HCT116 (cell line): ENCODE data around the gene MYO7B. TPM values are rescaled to one million over a fixed set of nuclear protein-coding genes. Genes with fewer than 3 reads are reported as not detected.

Source experiments
- ATAC-seq: fragments of 200-7000 bp; cut with Tn5 transposase; 2 replicates; pipeline ENCODE4 v1.9.1; 2020; ENCODE audit warnings: mild to moderate bottlenecking, moderate library complexity
- BruUV-seq: library from RNA; stranded (reverse); fragments of 400-500 nt; replicated peaks from 2 replicates; lab custom pipeline; 2021; lab: Mats Ljungman, UMichigan
- CTCF ChIA-PET: fragments of 300-600 bp; sonication (Branson Sonifier 250); formaldehyde crosslinking; loops from one replicate; lab custom pipeline; 2021; ENCODE audit warnings: antibody characterized with exemption; lab: Charles Lee
- POLR2A ChIA-PET: fragments of 300-600, 350-600 bp; sonication (Branson Sonifier 250); formaldehyde crosslinking; loops from one replicate; lab custom pipeline; 2021; ENCODE audit warnings: antibody characterized with exemption; lab: Charles Lee
- RAD21 ChIA-PET, 2 experiments: fragments of 300-600 bp; sonication (Branson Sonifier 250); formaldehyde crosslinking; loops; one replicate each; lab custom pipeline; 2023; ENCODE audit warnings: low total read pairs in 2 of 2; ENCODE audit not compliant: uncharacterized antibody in 2 of 2, unreplicated experiment in 2 of 2, low non-redundant PET in 1 of 2; lab: Charles Lee
- DNase-seq: peaks from one replicate; pipeline ENCODE4 v3.0.0-alpha.2; 2010; ENCODE audit warnings: low read depth, low spot score
- H2AFZ ChIP-seq: fragments of 200-600 bp; shearing (Covaris generic), sonication (generic); 2 replicates; pipeline ENCODE4 v1.6.1; 2017; ENCODE audit warnings: low read depth, mixed run types, mixed read lengths, antibody characterized with exemption, low read length; ENCODE audit not compliant: poor library complexity, severe bottlenecking
- H3K27ac ChIP-seq: 2 replicates; pipeline ENCODE4 v1.5.1; 2012; ENCODE audit warnings: low read depth, low read length
- H3K27me3 ChIP-seq: fragments of 200-600 bp; sonication (generic); 2 replicates; pipeline ENCODE4 v1.6.1; 2016; ENCODE audit warnings: mixed run types, low read length, mixed read lengths; ENCODE audit not compliant: insufficient read depth
- H3K36me3 ChIP-seq, 2 experiments: fragments of 200-500 bp in 1 of 2; fragments of 200-600 bp in 1 of 2; sonication (Bioruptor generic) in 1 of 2; sonication (generic) in 1 of 2; 2 replicates each; pipeline versions ENCODE4 v1.5.1 to v1.6.1; 2014 to 2016; ENCODE audit warnings: low read length in 2 of 2, inconsistent platforms in 1 of 2, mixed read lengths in 1 of 2, mixed run types in 1 of 2; ENCODE audit not compliant: insufficient read depth in 2 of 2, control insufficient read depth in 1 of 2
- H3K4me1 ChIP-seq, 2 experiments: fragments of 200-600 bp in 1 of 2; sonication (generic) in 1 of 2; 2 replicates each; pipeline versions ENCODE4 v1.5.1 to v1.6.1; 2012 to 2017; ENCODE audit warnings: low read length in 2 of 2, inconsistent platforms in 1 of 2, mild to moderate bottlenecking in 1 of 2, mixed read lengths in 1 of 2, mixed run types in 1 of 2, moderate library complexity in 1 of 2; ENCODE audit not compliant: insufficient read depth in 2 of 2, control insufficient read depth in 1 of 2
- H3K4me2 ChIP-seq: fragments of 200-600 bp; sonication (generic); 2 replicates; pipeline ENCODE4 v1.6.1; 2017; ENCODE audit warnings: mixed run types, low read length, mixed read lengths
- H3K4me3 ChIP-seq, 2 experiments: fragments of 200-600 bp in 1 of 2; sonication (generic) in 1 of 2; replicated peaks in 1 of 2; 2 replicates each; pipeline ENCODE4 v1.5.1; 2011 to 2016; ENCODE audit warnings: low read length in 2 of 2, control low read depth in 1 of 2, low read depth in 1 of 2, mild to moderate bottlenecking in 1 of 2, mixed read lengths in 1 of 2, mixed run types in 1 of 2
- H3K79me2 ChIP-seq: fragments of 200-600 bp; sonication (generic); 2 replicates; pipeline ENCODE4 v1.6.1; 2017; ENCODE audit warnings: mild to moderate bottlenecking, mixed run types, low read length, moderate library complexity, mixed read lengths; ENCODE audit not compliant: insufficient read depth
- H3K9ac ChIP-seq: fragments of 200-600 bp; sonication (generic); 2 replicates; pipeline ENCODE4 v1.6.1; 2016; ENCODE audit warnings: low read length, mixed read lengths
- H3K9me2 ChIP-seq: fragments of 200-600 bp; sonication (generic), shearing (Covaris generic); 2 replicates; pipeline ENCODE4 v1.6.1; 2017; ENCODE audit warnings: mixed run types, mild to moderate bottlenecking, moderate library complexity; ENCODE audit not compliant: insufficient read depth
- H3K9me3 ChIP-seq, 2 experiments: fragments of 200-500 bp in 1 of 2; fragments of 200-600 bp in 1 of 2; sonication (Bioruptor generic) in 1 of 2; sonication (generic) in 1 of 2; 2 replicates each; pipeline ENCODE4 v1.6.1; 2014 to 2017; ENCODE audit warnings: low read length in 2 of 2, mixed read lengths in 2 of 2, inconsistent platforms in 1 of 2, low read depth in 1 of 2, mild to moderate bottlenecking in 1 of 2, mixed run types in 1 of 2, moderate library complexity in 1 of 2; ENCODE audit not compliant: control insufficient read depth in 1 of 2, insufficient read depth in 1 of 2
- H4K20me1 ChIP-seq: fragments of 200-600 bp; sonication (generic), shearing (Covaris generic); 2 replicates; pipeline ENCODE4 v1.6.1; 2017; ENCODE audit warnings: mixed run types, mild to moderate bottlenecking, moderate library complexity; ENCODE audit not compliant: insufficient read depth
- CBX3 ChIP-seq: IDR thresholded peaks from 2 replicates; pipeline ENCODE4 v1.6.1; 2012; ENCODE audit warnings: low read depth
- CEBPB ChIP-seq: IDR thresholded peaks from 2 replicates; pipeline ENCODE4 v1.6.1; 2012; ENCODE audit warnings: low read depth
- EGR1 ChIP-seq: IDR thresholded peaks from 2 replicates; pipeline ENCODE4 v1.6.1; 2012; ENCODE audit warnings: low read depth
- ELF1 ChIP-seq: IDR thresholded peaks from 2 replicates; pipeline ENCODE4 v1.6.1; 2012; ENCODE audit warnings: low read depth, borderline replicate concordance
- EZH2phosphoT487 ChIP-seq: fragments of 200-600 bp; IDR thresholded peaks from 2 replicates; pipeline ENCODE4 v1.6.1; 2018; ENCODE audit warnings: antibody characterized with exemption, borderline replicate concordance
- FOSL1 ChIP-seq: IDR thresholded peaks from 2 replicates; pipeline ENCODE4 v1.6.1; 2012; ENCODE audit warnings: low read depth
- RAD21 ChIP-seq: IDR thresholded peaks from 2 replicates; pipeline ENCODE4 v1.6.1; 2012; ENCODE audit warnings: low read depth, mild to moderate bottlenecking
- REST ChIP-seq: IDR thresholded peaks from 2 replicates; pipeline ENCODE4 v1.6.1; 2012; ENCODE audit warnings: low read depth
- TCF7L2 ChIP-seq: IDR thresholded peaks from 2 replicates; pipeline ENCODE4 v1.7.0; 2011; ENCODE audit warnings: borderline replicate concordance, inconsistent platforms; ENCODE audit not compliant: insufficient read depth, insufficient read length; ENCODE audit errors: extremely low read depth
- YY1 ChIP-seq: IDR thresholded peaks from 2 replicates; pipeline ENCODE4 v1.6.1; 2011; ENCODE audit warnings: low read length, low read depth, moderate library complexity, mild to moderate bottlenecking; ENCODE audit not compliant: insufficient replicate concordance; ENCODE audit errors: extremely low read depth
- ZBTB33 ChIP-seq: IDR thresholded peaks from 2 replicates; pipeline ENCODE4 v1.6.1; 2011; ENCODE audit warnings: mild to moderate bottlenecking, low read length, moderate library complexity; ENCODE audit not compliant: insufficient replicate concordance; ENCODE audit errors: extremely low read depth
- ZFX ChIP-seq: fragments of 450-650 bp; IDR thresholded peaks from 2 replicates; pipeline ENCODE4 v1.6.1; 2017
- intact Hi-C: fragments of 100-400 bp; cut with micrococcal nuclease; formaldehyde crosslinking; loops from 2 replicates; pipeline ENCODE4 v1.10.0; 2022
- total RNA-seq: library from RNA; stranded (reverse); gene quantifications from one replicate; pipeline ENCODE4 v1.2.1, GENCODE V29; 2021; ENCODE audit not compliant: unreplicated experiment

MYO7B gene
- total RNA-seq, 1 experiment from 2014 or later, result 0.07 TPM

GRCh38 chr2:127678531-127678930, 143.0 kb downstream of the MYO7B start (continued):
- TF ChIP-seq REST, result no peak
- TF ChIP-seq ZBTB33, result no peak

GRCh38 chr2:127678991-127679390, 143.5 kb downstream of the MYO7B start:
- CTCF ChIA-PET, result no interaction called here

More at GRCh38 chr2:127678991-127679390, 143.5 kb downstream of the MYO7B start:
- no peak for DNase-seq
- H3K79me2 ChIP-seq, result no peaks in the 10 kb centered on the region
- H3K9me2 ChIP-seq, result no peaks in the 10 kb centered on the region
- TF ChIP-seq ELF1 (no peak), CEBPB (no peak), YY1 (no peak), EGR1 (no peak), ZFX (no peak), TCF7L2 (no peak), CBX3 (no peak), EZH2phosphoT487 (no peak), FOSL1 (no peak), ZBTB33 (no peak), RAD21 (no peak), REST (no peak)
- ChIA-PET RAD21 (no interaction called here), POLR2A (no interaction called here)
- H3K4me2 ChIP-seq, result no peak overlapping the region
- no peak overlapping the region for H2AFZ ChIP-seq
- no peaks in the 10 kb centered on the region for H3K36me3 ChIP-seq
- BruUV-seq, result no TSS peak
- peaks cover 7% of the 10 kb centered on the region; the same call in 1 of the 2 replicates for H3K27me3 ChIP-seq
- H3K9me3 ChIP-seq, result no peaks in the 10 kb centered on the region
- no peaks in the 10 kb centered on the region for H4K20me1 ChIP-seq
- no peak overlapping the region for H3K27ac ChIP-seq
- H3K4me3 ChIP-seq, result no peak overlapping the region
- ATAC-seq, result no peak
- H3K4me1 ChIP-seq, result peaks cover 0 to 15% of the 10 kb centered on the region in 2 experiments; a peak in 2 of 4 replicates
- intact Hi-C loops, result loop anchor here (10.0 kb wide), 1 partner anchor 484 kb away; no protein-coding TSS in a partner anchor
- H3K9ac ChIP-seq, result no peak overlapping the region
